Panc1 (cell line): ENCODE data around the gene SKA1.

ENCODE experiments used
- CTCF ChIP-seq: fragments of 450-650 bp; IDR thresholded peaks from 2 replicates; pipeline ENCODE4 v1.5.1; 2017; ENCODE audit warnings: mild to moderate bottlenecking
- POLR2AphosphoS5 ChIP-seq: IDR thresholded peaks from 2 replicates; pipeline ENCODE4 v1.6.1; 2012; ENCODE audit warnings: mild to moderate bottlenecking, low read depth, low read length, moderate library complexity
- REST ChIP-seq, 2 experiments: IDR thresholded peaks; 2 replicates each; pipeline ENCODE4 v1.6.1; 2011 to 2012; ENCODE audit warnings: low read depth in 2 of 2, control low read depth in 1 of 2, low read length in 1 of 2, mild to moderate bottlenecking in 1 of 2, moderate library complexity in 1 of 2; ENCODE audit not compliant: insufficient read depth in 1 of 2

- TF ChIP-seq POLR2AphosphoS5: no peak
- no peak for TF ChIP-seq REST (IDR thresholded peaks at IDR 0.05; ENCODE audit: insufficient read depth in 1 of 2, low read depth in 2 of 2, low read length in 1 of 2)
- TF ChIP-seq CTCF: no peak
These were observed 66.7 kb downstream of the SKA1 start for GRCh38 chr18:50441501-50441900.
